Stimulated activated CD4-positive, alpha-beta T cell treated with anti-CD3 and anti-CD28 coated beads, Interleukin-12 subunit alpha, Interleukin-12 subunit beta, amount 100 ng/mL, for 4 hours (primary cell): ENCODE results near the gene KTN1.

ENCODE experiments used
- DNase-seq: peaks from one replicate; pipeline ENCODE4 v3.0.0-alpha.2; 2020

Gene KTN1

DNA sequence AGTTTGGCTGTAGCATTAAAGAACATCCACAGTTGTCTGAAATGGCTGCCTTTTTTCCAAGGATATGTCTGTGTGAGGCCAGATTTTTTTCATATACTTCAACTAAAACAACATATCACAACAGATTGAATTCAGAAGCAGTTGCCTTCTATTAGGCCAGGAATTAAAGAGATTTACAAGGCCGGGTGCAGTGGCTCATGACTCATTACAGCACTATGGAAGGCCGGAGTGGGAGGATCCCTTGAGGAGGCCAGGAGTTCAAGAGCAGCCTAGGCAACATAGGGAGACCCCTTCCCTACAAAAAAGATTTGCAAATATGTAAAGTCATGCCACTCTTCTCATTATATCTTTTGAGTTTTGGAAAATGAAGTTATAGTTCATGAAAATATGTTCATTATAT lies 108.6 kb downstream of the KTN1 start:
- no peak for DNase-seq

DNA sequence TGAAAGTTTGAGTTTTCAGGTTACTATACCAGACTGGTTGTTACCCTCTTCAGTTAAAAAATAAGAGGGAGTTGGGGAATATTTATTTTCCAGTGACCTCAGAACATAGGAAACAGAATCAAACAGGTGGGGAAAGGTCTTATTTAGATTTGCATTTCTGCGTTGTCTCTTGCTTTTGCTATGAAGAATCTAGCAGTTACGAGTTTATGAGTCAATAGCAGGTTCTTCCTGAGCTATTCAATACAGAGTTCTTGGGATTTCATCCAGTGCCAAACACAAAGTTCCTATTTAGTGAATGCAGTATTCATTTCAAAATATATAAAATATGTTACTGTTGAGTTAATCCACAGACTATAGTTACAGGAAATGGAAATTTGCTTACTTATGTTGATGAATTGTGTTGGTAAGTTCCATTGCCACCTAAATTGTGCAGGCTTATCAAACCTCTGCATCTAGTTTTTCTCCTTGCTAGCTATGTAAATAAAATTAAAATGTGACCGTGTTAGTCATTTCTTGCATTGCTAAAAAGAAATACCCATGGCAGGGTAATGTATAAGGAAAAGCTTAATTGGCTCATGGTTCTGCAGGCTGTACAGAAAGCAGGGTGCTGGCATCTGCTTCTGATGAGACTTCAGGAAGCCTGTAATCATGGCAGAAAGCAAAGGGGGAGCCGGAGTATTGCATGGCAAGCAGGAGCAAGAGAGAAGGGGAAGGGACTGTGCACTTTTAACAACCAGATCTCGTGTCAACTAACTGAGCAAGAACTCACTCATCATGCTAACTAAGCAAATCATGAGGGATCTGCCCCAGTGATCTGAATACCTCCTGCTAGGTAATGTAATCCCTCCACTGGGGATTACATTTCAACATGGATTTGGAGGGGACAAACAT lies 110.2 kb downstream of the KTN1 start:
- no peak for DNase-seq

DNA sequence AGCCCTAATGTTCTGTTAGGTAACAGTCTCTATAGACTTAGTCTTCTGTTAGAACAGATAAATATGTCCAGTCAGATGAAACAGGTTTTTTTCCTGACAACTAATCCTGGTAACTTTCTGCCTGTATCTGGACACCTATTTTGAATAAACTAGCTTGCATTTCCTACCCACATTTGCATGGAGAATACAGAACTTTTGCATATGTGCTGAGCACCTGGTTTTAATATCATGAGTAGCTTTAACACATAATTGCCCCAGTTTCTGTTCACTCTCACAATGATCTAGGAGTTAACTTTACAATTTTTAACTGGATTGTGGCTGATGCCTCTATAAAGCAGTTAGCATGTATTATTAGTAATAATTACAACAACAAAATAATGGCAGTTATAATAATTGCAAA lies 111.7 kb downstream of the KTN1 start:
- DNase-seq: no peak

DNA sequence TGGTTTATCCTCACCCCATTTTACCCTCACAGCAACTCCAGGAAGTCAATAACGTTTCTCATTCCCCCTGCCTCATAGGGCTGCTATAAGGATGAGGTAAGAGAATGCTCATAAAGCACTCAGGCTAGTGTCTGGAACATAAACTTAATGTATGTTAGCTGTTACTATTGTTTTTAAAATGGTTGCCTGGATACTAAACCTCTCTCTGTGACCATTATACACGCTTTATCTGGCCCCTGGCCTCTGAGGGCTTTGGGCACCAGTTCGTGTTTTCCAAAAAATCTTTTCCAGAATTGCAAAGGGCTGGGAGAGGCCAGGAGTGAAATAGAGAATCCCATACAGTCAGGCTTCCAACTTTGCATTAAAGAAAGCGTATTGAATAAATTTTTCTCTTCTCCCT lies 113.9 kb downstream of the KTN1 start:
- DNase-seq: no peak

DNA sequence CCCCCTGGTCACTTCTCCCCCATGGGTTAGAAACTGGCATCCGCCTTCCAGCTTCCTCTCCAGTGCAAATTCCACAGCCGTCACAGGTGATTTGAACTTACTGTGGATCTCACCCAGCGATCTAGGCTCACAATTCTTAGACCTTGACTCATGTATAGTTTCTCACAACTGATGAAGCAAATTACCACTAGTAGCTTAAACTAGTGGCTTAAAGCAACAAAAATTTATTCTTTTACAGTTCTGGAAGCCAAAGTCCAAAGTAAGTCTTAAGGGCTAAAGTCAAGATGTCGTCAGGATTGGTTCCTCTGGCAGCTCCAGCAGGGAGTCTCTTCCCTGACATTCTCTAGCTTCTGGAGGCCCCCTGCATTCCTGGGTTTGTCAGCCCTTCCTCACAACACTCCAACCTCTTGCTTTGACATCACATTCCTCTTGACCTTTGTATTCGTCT lies 117.4 kb downstream of the KTN1 start:
- no peak for DNase-seq

DNA sequence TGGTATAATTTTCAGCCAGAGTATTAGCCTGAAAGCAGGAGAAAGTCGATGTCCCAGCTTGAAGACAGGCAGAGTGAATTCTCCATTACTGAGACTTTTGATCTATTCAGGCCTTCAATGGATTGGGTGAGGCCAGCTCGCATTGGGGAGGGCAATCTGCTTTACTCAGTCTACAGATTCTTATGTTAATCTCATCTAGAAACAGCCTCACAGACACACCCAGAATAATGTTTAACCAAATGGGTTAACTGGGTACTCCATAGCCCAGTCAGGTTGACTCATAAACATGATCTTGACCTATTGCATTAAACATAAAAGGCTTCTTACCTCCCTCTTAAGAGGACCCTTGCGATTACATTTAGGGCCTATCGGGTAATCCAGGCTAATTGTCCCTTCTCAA lies 118.0 kb downstream of the KTN1 start:
- DNase-seq: no peak

DNA sequence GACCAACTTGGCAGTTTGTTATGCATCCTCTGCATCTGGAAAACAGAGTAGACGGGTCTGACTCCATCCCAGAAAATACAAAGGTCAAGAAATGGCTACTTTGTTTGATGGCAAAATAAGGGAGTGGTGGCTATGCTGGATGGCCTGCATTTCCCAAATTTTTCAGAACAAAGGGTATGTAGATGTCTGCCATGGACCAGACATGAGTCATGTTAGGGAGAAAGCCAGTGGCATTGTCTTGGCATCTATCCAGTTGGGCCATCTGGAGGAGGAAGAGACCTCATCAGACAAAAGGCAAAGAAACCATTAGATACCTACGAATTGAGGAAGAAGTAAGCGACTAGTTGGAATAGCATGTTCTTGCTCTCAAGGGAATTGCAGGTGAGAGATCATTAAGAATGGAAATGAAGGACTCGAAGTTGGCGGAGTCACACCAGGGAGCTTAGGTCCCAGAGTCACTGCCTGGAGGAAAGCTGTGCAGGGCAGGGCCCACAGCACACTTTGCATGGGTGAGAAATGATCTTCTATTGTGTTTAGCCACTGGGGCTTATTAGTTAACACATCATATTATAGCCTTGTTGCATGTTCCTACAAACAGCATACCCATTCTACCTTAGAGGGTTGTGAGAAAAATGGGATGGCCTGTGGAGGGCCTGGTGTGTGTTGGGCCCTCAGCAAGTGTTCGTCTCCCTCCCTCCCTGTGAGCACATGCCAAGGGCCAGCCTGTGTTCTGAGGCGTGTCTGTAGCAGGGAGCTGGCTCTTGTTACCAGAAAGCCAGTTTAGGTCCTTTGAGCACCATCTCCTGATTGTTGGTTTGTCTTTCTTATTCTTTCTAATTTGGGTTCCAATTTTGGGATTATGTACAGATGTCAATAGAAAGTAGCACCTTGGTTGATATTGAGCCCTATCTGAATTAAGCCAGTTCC lies 119.4 kb downstream of the KTN1 start:
- no peak for DNase-seq

DNA sequence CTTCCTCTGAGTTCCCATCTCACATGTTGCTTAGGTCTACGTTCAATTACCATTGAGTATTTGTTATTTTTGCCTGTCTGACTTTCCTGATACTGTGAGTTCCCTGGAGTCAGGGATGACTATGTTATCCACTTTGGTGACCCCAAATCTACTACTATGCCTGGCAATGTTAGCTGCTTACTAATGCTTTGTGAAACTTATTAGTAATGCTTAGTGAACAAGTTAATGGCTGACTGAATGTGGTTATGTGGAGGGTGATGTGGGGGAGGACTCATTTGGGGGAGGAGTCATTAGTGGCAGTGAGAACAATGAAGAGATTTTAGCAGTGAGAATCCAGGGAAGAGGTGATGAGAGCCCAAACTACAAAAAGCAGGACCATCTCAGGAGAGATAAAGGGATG lies 121.6 kb downstream of the KTN1 start:
- no peak for DNase-seq

DNA sequence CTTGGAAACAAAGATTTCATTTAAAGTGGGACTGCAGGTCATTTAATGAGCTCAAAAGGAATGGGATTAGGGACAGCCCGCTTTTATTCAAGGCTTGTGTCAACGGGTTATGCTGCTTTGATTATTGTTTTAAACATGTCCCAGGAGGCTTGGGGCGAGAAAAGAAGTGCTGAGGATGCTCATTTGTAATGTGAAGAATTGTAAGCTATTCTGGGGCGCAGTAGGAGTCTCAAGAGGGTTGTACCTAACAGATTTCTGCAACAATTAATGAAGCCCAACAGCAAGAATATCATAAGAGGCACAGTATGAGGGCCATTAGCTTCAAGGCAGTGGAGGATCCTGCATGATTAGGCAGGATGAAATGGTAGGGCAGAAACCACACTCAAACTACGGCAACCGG lies 122.5 kb downstream of the KTN1 start:
- DNase-seq: no peak

DNA sequence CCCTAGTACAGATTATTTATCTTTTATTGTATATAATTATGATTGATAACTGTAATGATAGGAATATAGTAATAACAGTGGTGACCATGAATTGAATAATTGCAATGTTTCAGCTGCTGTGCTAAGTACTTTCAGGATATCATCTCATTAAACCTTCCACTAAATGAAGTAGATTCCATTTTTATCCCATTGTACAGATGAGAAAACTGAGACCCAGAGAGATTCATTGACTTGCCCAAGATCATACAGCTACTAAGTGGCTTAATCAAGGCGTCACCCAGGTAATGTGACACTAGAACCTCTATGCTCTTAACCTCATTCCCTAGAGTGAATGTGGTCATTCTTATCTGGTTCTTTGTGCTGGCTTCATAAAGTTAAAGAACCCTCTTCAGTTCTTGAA lies 124.6 kb downstream of the KTN1 start:
- DNase-seq: no peak

DNA sequence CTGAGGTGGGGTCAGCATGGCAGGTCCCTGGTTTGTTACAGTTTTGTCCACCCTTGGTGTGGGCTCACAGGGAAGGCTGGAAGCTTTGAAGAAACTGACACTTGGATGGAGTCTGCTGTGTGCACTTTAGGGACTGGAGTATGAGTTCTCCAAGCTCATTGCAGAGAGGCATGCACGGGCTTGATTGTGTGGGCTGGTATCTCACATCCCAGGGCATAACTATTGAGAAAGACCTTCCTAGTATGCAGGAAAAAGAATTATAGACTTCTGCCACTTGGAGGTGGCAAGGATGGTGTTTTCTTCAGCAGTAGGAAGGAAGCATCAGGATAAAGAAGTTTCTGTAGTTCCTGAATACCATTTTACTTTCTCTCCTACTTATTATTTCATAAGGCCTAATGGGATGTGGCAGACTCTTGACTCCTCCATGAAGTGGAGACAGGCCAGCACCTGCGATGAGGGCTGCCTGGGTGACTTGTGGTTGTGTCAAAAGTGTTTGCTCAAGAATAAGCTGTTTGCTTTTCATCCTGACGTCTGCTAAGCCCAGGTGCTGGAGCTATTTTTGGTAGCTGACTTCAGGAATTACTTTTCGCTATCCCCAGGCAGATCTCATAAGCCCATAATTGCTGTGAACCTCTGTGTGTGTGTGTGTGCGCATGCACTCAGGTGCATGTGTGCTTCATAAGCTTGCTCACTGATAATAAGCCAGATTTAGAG lies 125.8 kb downstream of the KTN1 start:
- DNase-seq: no peak

DNA sequence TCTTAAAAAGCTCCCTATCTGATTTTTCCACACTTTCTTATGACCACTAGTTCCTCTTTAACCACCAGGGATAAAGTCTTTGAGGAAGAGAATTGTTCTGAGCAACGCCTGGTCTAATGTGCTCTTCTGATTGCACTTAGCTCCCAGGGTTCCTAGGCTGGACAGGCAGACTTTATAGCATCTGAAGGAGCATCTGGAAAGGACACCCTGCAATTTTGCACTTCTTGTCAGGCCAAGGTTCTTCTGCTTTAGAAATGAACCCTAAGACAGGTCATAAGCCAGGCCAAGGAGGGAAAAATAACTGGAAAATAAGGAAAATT lies 126.3 kb downstream of the KTN1 start:
- no peak for DNase-seq

DNA sequence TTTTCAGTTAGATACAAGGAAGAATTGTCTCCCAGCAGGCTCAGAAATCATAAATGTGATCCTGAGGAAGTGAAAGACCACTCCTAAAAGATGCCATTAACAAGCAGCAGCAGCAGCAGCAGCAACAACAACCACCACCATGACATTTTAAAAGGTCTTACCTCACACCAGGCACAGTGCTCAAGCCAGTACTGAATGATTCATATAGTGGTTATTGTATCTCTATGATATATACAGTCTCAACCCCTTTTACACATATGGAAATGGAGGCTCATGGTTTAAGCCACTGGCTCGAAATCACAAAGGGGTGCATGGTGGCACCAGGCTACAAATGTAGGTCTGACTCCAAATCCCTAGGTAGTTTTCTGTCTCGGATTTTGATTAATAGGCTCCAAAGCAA lies 126.9 kb downstream of the KTN1 start:
- DNase-seq: no peak

DNA sequence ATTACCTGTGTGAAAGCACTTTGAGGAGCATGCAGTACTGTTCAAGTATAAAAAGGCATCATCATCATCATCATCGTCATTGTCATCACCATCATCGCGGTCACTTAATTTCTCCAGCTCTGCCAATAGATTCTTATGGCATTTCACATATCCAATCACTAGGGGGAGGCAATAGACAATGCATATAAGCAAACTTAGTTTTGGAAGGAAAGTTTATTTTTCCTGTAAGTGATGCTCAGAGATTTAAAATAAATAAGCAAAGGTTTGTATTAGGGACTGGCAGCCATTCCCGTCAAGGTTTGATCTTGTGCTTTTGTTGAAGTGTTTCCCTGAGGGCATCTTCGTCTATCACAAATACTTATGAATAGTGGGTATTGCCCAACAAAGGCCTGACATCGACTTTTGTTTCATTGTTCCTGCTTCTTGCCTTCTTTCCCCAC lies 127.4 kb downstream of the KTN1 start:
- DNase-seq: no peak

DNA sequence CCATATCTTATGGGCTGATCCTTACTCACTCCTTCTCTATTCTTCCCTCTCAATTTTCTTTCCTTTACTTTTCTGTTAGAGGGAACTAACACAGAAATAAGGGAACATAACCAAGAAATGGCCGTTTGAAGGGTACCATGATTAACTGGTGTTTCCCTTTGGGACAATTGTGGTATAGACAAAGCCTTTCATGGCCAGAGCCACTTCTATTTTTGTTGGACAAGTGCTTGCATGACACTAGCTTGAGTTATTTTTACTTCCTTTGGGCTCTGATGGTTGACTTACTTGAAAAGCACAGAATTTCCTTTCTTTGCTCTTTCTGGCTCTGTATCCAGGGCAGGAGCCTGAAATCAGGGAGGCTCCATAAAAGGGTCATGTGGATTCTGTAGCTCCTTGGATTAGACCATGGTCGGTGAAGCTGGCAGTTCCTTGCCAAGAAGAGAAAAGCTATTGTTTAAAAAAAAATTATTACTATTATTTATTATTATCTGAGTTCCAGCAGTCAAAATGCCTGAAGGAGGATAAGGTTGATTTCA lies 130.6 kb downstream of the KTN1 start:
- no peak for DNase-seq

DNA sequence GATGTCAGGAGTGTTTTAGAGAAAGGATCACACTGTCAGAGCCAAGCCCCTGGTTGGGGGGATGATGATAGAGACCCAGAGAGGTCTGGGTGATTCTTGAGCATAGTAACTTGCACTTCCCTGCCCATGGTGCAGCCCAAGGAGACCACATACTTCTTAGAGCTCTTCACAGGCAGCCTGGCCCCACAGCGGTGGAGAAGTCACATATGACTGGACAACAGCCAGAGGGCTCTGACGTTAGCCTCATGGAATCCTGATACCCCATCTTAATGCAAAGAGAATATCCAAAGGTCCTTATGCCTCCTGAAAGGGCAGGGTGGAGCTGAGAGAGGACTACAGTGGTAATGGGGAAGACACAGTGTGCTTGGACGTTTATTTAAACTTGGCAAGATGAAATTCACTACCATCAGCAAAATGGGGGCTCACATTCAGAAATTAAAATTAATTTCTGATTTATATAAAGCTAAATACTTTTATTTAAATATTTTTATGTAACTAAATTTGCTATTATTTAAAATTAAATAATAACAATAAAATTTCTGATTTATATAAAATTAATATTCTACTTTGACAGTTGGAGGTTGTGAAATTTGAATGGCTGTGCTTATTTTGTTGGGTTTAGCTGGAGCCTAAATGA lies 131.3 kb downstream of the KTN1 start:
- no peak for DNase-seq

DNA sequence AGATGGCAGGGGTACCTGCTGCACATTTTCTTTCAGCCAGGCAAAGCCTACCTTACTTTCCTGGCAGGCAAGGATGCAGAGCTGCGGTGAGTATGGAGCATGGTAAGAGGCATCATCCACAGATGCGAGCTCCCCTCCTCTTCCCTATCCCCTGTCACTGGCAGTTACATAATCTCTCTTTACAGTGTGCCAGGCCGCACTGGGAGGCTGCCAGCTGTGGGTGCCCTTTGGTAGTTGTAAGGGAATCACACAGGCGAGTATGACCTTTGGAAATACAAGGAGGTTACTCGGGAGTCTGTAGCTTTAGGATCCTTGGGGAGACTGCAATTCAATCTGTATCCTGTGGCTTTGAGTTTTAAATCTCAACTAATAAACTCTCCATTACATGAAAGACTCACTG lies 132.5 kb downstream of the KTN1 start:
- DNase-seq: no peak

DNA sequence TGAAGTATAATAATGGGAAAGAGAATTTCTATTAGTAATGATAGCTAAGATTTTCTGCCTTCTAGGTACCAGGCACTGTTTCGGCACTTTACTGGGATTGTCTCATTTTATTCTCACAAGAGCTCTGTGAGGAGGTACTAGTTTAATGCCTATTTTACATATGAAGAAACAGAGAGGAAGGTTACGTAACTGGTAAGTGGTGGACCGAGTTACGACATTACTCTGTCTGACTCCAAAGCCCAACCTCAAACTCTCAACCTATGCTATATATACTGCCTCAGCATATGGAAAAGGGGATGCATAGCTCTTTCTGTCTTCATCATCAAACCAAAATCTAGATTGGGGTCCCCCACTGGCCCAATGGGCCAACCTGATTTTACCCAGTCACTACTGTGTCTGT lies 133.5 kb downstream of the KTN1 start:
- DNase-seq: no peak

DNA sequence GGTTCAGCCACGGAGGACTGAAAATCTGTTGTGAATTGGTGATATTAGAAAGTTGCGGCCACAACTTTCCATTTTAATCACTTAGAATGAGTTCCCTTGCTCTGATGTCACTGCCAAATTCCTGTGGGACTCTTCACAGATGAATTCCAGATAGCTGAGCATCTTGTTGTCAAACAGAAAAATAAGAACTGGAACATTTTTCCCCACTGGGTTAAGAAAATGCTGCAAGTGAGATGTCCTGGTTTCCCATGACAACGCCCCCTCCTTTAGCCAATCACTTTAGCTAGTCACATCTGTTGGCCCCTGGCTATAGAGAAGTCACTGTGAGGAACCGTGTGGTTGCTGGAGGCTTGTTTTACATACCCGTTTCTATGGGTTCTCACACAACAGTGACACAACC lies 135.9 kb downstream of the KTN1 start:
- DNase-seq: no peak

DNA sequence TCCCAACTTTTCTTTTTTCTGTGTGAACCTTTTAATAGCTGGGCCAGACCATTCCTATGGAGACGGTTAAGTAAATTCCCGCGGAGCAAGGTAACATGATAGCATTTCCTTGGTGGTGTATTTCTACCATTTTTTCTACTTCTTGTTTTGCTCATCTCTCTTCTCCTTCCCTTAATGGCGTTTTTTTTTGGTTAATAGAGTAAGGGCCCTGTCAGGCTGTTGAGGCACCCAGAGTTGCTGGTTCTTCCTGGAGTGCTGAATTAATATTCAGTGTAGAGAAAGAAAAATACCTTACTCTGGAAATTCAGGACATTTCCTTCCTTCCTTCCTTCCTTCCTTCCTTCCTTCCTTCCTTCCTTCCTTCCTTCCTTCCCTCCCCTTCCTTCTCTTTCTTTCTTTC lies 137.6 kb downstream of the KTN1 start:
- DNase-seq: no peak

DNA sequence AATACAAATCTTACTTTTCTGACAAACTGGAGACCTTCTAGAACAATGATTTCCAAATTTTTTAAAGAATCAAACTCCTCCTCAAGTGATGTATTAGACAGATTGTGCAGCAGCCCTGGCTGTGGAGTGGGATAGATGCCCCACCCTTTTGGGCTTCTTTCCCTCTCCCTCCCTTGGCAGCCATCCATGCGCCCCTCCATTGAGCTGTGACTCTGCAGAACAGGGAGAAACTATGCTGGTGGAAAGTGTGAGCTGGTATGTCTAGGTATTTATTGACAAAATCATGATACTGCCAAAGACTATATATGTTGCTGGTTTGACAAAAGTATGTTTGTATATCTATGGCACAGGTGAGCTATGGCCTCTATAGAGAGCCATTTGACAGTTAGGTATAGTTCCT lies 138.5 kb downstream of the KTN1 start:
- DNase-seq: no peak

DNA sequence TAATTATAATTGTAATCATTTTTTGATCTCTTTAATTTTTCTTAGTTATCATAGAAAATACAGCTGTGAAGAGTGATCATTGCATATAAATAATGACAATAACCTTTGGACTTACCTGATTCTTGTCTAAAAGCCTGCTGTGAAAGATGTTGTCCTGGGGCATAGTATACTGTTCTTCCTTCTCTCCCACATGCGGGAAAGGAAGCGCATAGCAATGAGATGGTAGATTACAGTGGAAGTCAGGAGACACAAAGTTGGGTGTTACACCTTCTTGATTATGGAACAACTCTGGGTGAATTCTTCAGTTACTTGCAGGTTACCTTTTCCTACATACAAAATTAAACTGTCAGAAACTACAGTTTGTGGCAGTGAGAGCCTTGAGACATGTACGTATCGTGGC lies 140.8 kb downstream of the KTN1 start:
- DNase-seq: no peak

DNA sequence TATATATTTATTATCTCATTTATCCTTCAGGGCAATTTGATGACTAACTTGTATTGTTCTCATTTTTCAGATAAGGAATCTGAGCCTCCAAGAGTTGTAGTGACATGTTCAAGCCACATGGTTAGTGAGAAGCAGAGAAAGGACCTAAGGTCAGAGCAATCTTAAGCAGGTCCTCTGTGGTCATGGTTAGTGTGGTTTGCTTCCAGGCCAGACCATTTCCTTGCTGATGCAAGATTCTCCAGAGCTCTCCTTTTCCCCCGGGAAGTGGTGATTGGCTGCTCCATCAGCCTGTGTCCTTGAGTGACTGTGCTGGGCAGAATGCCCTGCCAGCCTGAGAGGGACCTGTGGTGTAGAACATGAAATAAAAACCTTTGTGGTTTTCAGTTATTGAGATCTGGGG lies 141.3 kb downstream of the KTN1 start:
- DNase-seq: no peak
